ENCODE results near the gene MGAT4A.
A peak's percentile ranks its signal among the peaks of the same experiment; 100 is the strongest.

The MGAT4A gene

DNA sequence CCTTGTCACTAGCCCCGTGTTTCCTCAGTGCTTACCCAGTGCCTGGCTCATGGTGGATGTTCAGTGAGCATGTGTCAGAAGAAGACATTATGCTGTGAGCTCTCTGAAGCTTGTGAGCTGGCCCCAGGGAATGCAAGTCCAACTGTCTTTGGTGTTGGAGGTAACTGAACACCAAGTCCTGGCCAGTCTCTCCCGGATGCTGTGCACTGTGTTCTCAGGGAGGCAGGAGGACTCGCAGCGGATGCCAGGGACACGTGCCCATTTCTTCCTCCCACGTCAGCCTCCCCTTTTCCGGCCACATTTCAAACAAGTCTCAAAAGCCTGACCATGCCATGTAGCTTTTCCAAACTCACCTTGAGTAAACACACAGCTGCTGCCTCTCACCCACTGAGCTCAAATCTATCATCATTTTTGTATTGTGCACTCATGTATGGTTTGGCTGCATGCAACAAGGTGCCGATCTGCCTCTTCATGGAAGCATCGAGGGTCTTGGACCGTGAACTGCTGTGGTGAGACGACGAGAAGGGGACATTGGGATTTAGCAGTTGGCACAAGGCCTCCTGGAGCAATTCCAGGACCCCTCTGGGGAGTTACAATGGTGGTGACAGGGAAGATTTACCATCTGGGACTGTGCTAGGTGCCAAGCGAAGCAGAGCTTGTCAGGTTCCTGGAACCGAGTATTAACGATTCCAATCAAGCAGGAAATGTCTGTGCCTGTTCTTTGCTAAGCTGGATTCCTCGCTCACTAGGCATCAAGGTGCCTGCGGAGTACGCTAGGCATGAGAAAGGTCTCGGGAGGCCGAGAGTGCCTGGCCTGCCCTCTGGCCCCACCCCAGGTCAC is 44.4 kb upstream of the MGAT4A start:
- no peak overlapping the region for H3K4me3 ChIP-seq (replicated peaks in 1 of 2; ENCODE audit: low read depth in 2 of 2, low read length in 2 of 2)
- no peak for DNase-seq (ENCODE audit: low read depth in 2 of 2)
- TF ChIP-seq, protein P1, sequence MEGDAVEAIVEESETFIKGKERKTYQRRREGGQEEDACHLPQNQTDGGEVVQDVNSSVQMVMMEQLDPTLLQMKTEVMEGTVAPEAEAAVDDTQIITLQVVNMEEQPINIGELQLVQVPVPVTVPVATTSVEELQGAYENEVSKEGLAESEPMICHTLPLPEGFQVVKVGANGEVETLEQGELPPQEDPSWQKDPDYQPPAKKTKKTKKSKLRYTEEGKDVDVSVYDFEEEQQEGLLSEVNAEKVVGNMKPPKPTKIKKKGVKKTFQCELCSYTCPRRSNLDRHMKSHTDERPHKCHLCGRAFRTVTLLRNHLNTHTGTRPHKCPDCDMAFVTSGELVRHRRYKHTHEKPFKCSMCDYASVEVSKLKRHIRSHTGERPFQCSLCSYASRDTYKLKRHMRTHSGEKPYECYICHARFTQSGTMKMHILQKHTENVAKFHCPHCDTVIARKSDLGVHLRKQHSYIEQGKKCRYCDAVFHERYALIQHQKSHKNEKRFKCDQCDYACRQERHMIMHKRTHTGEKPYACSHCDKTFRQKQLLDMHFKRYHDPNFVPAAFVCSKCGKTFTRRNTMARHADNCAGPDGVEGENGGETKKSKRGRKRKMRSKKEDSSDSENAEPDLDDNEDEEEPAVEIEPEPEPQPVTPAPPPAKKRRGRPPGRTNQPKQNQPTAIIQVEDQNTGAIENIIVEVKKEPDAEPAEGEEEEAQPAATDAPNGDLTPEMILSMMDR (IDR thresholded peaks at IDR 0.05; ENCODE audit: low read depth, low read length), result no peak

DNA sequence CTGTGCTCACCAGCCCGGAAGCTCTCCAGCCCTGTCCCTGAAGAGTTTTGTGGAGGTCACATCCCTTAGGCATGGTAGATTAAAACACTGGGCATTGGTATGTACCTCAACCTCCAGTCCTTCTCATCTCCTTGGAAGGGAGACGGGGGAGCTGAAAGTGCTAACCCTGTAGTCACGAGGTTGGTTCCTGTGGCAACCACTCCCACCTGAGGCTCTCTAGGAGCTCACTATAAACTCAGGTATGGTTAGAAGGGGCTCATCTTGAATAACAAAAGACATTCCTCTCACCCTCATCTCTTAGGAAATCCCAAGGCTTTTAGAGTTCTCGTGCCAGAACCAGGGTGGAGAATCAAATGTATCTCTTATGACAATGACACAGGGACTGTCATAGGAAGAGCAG is 43.0 kb upstream of the MGAT4A start:
- DNase-seq (ENCODE audit: low read depth in 2 of 2), result no peak
- no peak overlapping the region for H3K4me3 ChIP-seq (replicated peaks in 1 of 2; ENCODE audit: low read depth in 2 of 2, low read length in 2 of 2)
- TF ChIP-seq, protein P1 (IDR thresholded peaks at IDR 0.05; ENCODE audit: low read depth, low read length), result no peak

DNA sequence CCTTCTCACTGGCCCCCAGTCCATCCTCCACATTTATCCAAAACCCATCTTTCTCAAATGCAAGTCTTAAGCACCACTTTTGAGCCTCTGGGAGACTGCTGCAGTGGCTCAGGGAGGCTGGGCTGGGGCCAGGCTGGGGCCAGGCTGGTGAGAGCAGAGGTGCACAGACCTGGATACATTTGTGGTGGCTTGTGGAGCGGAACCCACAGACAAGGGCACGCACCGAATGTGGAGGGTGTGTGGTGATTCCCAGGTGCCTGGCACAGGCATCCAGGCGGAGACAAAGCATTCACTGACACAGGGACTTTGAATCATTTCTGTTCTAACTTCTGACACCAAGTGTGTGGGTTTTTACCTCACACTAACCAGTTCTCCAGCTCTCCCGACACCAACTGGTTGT is 42.2 kb upstream of the MGAT4A start:
- TF ChIP-seq, protein P1 (IDR thresholded peaks at IDR 0.05; ENCODE audit: low read depth, low read length), result no peak
- no peak for DNase-seq (ENCODE audit: low read depth in 2 of 2)
- H3K4me3 ChIP-seq (replicated peaks in 1 of 2; ENCODE audit: low read depth in 2 of 2, low read length in 2 of 2), result no peak overlapping the region

DNA sequence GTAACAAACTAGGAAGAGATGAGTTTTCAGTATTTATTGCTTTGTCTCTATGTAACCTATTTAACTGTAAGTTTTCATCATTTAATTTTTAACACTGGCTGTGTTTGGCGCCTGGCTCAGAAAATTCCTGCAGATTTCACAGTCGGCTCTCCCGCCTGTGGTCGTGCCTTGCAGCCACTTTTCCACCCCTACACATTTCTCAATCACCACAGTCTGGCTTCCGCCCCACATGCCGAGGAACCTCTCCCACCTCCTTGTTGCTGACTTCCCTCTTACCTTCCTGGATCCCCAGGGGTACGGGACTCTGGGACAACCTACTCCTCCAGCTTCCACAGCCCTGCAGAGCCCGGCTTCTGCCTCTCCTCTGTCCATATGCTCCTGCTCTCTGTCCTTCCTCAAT is 41.6 kb upstream of the MGAT4A start:
- TF ChIP-seq, protein P1 (IDR thresholded peaks at IDR 0.05; ENCODE audit: low read depth, low read length), result no peak
- H3K4me3 ChIP-seq (replicated peaks in 1 of 2; ENCODE audit: low read depth in 2 of 2, low read length in 2 of 2), result no peak overlapping the region
- peak; percentile 42 to 55 for DNase-seq (ENCODE audit: low read depth in 2 of 2)

DNA sequence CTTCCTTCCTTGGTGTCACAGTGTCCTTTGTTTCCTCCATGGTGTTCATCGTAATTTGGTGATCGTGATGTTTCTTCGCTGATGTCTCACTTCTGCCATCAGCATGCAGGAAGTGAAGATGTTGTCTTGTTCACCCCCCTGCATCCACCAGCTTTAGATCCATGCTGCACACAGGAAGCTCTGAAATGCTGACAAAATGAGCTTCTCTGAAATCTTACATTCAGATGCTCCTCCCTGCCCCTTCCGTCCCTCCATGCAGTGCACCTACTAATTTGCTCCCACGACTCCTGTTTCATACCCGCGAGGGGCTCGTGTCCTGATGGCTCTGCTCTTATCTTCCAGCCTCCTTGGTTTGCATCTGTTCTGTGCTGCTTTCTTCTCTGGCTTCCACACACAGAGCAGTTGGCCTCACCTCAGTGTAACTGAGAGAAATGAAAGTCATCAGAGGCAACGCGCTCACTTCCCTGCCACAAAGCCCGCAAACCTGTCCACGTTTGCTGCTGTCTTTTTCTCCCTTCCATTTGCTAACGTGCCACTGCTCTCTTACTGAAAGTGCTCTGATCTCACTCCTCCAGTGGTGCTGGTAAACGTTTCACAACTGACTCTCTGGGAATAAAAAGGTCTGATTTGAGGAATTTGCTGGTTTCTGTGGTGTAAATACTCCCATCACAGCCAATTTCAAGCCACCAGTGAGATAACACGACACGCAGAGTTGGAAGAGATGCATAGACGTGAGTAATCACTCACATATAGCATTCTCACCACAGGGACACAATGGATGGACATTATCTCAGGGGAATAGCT is 41.0 kb upstream of the MGAT4A start:
- TF ChIP-seq, protein P1 (IDR thresholded peaks at IDR 0.05; ENCODE audit: low read depth, low read length), result no peak
- H3K4me3 ChIP-seq (replicated peaks in 1 of 2; ENCODE audit: low read depth in 2 of 2, low read length in 2 of 2), result no peak overlapping the region
- peak; percentile 70 to 72 for DNase-seq (ENCODE audit: low read depth in 2 of 2)

DNA sequence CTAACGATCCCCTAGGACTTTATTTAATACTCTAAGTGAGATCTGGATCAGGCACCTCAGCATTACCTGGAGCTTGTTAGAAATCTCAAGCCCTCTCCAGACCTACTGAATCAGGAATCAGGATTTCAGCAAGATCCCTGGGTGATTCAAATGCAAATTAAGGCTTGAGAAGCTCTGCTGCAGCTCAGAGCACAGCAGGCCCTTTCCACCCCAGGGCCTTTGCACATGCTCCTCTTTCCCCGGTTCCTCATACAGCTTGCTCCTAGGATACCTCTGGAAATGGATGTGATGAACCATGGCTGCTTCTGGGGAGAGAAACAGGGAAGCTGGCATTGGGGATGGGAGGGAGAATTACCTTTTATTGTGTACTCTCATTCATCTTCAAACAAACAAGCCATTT is 40.3 kb upstream of the MGAT4A start:
- TF ChIP-seq, protein P1 (IDR thresholded peaks at IDR 0.05; ENCODE audit: low read depth, low read length), result no peak
- H3K4me3 ChIP-seq (replicated peaks in 1 of 2; ENCODE audit: low read depth in 2 of 2, low read length in 2 of 2), result no peak overlapping the region
- DNase-seq (ENCODE audit: low read depth in 2 of 2), result no peak

Data from cardiac fibroblast (primary cell).